Measurements from ENCODE around the gene FBXL7.

DNA sequence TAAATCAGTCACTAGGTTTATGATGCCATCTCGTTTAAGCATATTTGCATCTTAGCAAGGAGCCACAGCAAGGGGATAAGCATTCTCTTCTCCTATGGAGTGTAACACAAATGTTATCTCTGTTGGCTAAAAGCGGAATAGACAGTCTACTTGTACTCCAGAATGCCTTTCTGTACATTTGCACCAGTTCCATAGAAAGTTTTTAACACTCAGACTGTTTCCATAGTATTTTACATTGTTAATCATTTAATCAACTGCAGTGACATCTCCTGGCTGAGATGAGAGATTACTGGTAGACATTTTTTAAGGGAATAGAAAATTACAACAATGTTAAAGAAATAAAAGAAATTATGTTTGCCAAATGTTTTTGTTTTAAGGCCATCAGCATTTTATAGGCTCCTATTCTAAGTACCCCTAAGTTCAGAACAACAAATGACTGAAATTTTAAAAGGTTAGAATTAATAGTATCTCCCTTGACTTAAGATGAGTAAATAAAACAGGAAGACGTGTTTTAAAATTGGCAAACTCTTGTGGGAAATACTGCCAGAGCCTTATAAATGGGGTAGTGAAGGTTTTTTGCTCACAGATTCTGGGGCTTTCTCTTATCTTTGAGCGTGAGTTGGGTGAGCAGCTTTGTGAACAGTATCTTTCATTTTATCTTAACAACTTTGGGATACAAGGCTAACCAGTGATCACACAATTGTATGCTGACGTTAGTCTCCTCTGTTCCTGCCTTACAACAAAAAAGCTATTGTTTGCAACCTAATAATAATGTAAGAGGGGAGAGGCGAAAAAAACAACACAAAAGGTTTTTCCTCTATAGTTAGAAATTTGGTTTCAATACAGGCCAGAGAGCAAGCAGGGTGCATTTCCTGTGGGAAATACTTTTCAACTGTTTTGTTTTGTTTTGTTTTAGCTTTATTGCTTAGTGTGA, 294.3 kb downstream of the FBXL7 start:
- no peak for TF ChIP-seq EZH2 (IDR thresholded peaks at IDR 0.05; ENCODE audit: insufficient read depth, poor library complexity, severe bottlenecking)
- no peak for TF ChIP-seq EZH2phosphoT487 (IDR thresholded peaks at IDR 0.05; ENCODE audit: insufficient read depth, low read depth)

Measured in GM23248 (cell line).